ENCODE measurements around the gene C12orf76. TPM values are rescaled to one million over a fixed set of nuclear protein-coding genes. Genes with fewer than 3 reads are reported as not detected.
A peak's percentile ranks its signal among the peaks of the same experiment; 100 is the strongest.

The C12orf76 gene
- total and polyA plus RNA-seq, 2 donors (not counting 1 experiment from before 2014, with no cell fraction given), result 21.5 to 28.5 TPM

- Mint-ChIP-seq H3K27ac (peak overlapping the region; percentile 98), H3K4me1 (peaks cover 72% of the 10 kb centered on the region), H3K4me3 (peak overlapping the region; percentile 90), H3K9me3 (ENCODE audit: insufficient read depth) (no peaks in the 10 kb centered on the region), H3K27me3 (no peaks in the 10 kb centered on the region)
- ATAC-seq (ENCODE audit: low read depth), result no peak
- intact Hi-C loops (cut with micrococcal nuclease), result loop anchor here (2.0 to 10.0 kb wide), 3 partner anchors 114 to 286 kb away; partner anchors contain the start of genes ATP2A2, FAM222A and GLTP
- peaks cover 6 to 10% of the 10 kb centered on the region in 2 experiments for H3K36me3 ChIP-seq (replicated peaks in 1 of 2; ENCODE audit: control extremely low read depth in 1 of 2, control insufficient read depth in 1 of 2, extremely low read depth in 1 of 2, insufficient read depth in 2 of 2, low read length in 1 of 2)
- H3K79me2 ChIP-seq (ENCODE audit: control insufficient read depth, insufficient read depth, low read length), result peaks cover 86% of the 10 kb centered on the region
- H3K4me3 ChIP-seq (ENCODE audit: control extremely low read depth in 1 of 5, extremely low read depth in 1 of 5, insufficient read depth in 1 of 5, low read depth in 2 of 5, low read length in 4 of 5), result peak overlapping the region; percentile 76 to 93 (median 83)
- ChIA-PET POLR2A (interaction anchor here (0.9 to 4.4 kb wide), 2 partner anchors 14 to 38 kb away, joined by 7 to 32 read pairs; no protein-coding TSS in a partner anchor), CTCF (interaction anchor here (0.5 to 6.8 kb wide), 2 partner anchors 14 to 211 kb away, joined by 3 to 46 read pairs; no protein-coding TSS in a partner anchor)
- H3K9me3 ChIP-seq (ENCODE audit: control extremely low read depth in 1 of 3, control insufficient read depth in 2 of 3, insufficient read depth in 1 of 3, low read length in 2 of 3), result no peaks in the 10 kb centered on the region
- H3K4me2 ChIP-seq (replicated peaks; ENCODE audit: low read depth, low read length, poor library complexity, severe bottlenecking), result peak overlapping the region; percentile 84
- H3K27ac ChIP-seq (ENCODE audit: low read length in 2 of 2), result peak overlapping the region; percentile 93 to 97
- WGBS (ENCODE audit: insufficient coverage), result 93% methylated on average over 3 of the region's 9 CpGs
- H3K9ac ChIP-seq (ENCODE audit: low read length), result peak overlapping the region; percentile 78
- TF ChIP-seq, protein P1, sequence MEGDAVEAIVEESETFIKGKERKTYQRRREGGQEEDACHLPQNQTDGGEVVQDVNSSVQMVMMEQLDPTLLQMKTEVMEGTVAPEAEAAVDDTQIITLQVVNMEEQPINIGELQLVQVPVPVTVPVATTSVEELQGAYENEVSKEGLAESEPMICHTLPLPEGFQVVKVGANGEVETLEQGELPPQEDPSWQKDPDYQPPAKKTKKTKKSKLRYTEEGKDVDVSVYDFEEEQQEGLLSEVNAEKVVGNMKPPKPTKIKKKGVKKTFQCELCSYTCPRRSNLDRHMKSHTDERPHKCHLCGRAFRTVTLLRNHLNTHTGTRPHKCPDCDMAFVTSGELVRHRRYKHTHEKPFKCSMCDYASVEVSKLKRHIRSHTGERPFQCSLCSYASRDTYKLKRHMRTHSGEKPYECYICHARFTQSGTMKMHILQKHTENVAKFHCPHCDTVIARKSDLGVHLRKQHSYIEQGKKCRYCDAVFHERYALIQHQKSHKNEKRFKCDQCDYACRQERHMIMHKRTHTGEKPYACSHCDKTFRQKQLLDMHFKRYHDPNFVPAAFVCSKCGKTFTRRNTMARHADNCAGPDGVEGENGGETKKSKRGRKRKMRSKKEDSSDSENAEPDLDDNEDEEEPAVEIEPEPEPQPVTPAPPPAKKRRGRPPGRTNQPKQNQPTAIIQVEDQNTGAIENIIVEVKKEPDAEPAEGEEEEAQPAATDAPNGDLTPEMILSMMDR (IDR thresholded peaks at IDR 0.05), result no peak
- TF ChIP-seq EZH2 (IDR thresholded peaks at IDR 0.05; ENCODE audit: borderline replicate concordance, insufficient read depth, low read depth, low read length, poor library complexity, severe bottlenecking), result no peak
- peaks cover 49 to 65% of the 10 kb centered on the region in 2 donors for H3K4me1 ChIP-seq (ENCODE audit: control insufficient read depth in 2 of 2, insufficient read depth in 2 of 2, low read length in 2 of 2)
- H4K20me1 ChIP-seq (ENCODE audit: control insufficient read depth, insufficient read depth, low read length, poor library complexity, severe bottlenecking), result peaks cover 23% of the 10 kb centered on the region
- H3K27me3 ChIP-seq (replicated peaks in 1 of 4; ENCODE audit: control extremely low read depth in 1 of 4, control insufficient read depth in 3 of 4, insufficient read depth in 4 of 4, low read length in 3 of 4), result no peaks in the 10 kb centered on the region
- peak overlapping the region; percentile 77 for H2AFZ ChIP-seq (ENCODE audit: insufficient read depth, low read depth, low read length, poor library complexity, severe bottlenecking)
- DNase-seq, result no peak
Observed at GRCh38 chr12:109998241-109998903, 50.0 kb downstream of the C12orf76 start.

- intact Hi-C loops (cut with micrococcal nuclease), result loop anchor here (5.0 to 10.0 kb wide), 2 partner anchors 113 to 285 kb away; partner anchors contain the start of genes FAM222A and GLTP
- Histone ChIP-seq H3K27ac (ENCODE audit: low read length in 2 of 2) (no peak overlapping the region), H3K4me1 (ENCODE audit: control insufficient read depth in 2 of 2, insufficient read depth in 2 of 2, low read length in 2 of 2) (peaks cover 46 to 59% of the 10 kb centered on the region in 2 donors), H2AFZ (ENCODE audit: insufficient read depth, low read depth, low read length, poor library complexity, severe bottlenecking) (no peak overlapping the region), H3K36me3 (replicated peaks in 1 of 2; ENCODE audit: control extremely low read depth in 1 of 2, control insufficient read depth in 1 of 2, extremely low read depth in 1 of 2, insufficient read depth in 2 of 2, low read length in 1 of 2) (peaks cover 0 to under 1% of the 10 kb centered on the region in 2 experiments), H3K4me2 (replicated peaks; ENCODE audit: low read depth, low read length, poor library complexity, severe bottlenecking) (peak overlapping the region; percentile 3), H3K9me3 (ENCODE audit: control extremely low read depth in 1 of 3, control insufficient read depth in 2 of 3, insufficient read depth in 1 of 3, low read length in 2 of 3) (no peaks in the 10 kb centered on the region), H4K20me1 (ENCODE audit: control insufficient read depth, insufficient read depth, low read length, poor library complexity, severe bottlenecking) (peaks cover 13% of the 10 kb centered on the region), H3K4me3 (ENCODE audit: control extremely low read depth in 1 of 5, extremely low read depth in 1 of 5, insufficient read depth in 1 of 5, low read depth in 2 of 5, low read length in 4 of 5) (no peak overlapping the region), H3K79me2 (ENCODE audit: control insufficient read depth, insufficient read depth, low read length) (peaks cover 86% of the 10 kb centered on the region), H3K27me3 (replicated peaks in 1 of 4; ENCODE audit: control extremely low read depth in 1 of 4, control insufficient read depth in 3 of 4, insufficient read depth in 4 of 4, low read length in 3 of 4) (no peaks in the 10 kb centered on the region), H3K9ac (ENCODE audit: low read length) (no peak overlapping the region)
- Mint-ChIP-seq H3K4me1 (peaks cover 69% of the 10 kb centered on the region), H3K4me3 (peak overlapping the region; percentile 90), H3K27me3 (no peaks in the 10 kb centered on the region), H3K27ac (peak overlapping the region; percentile 98), H3K9me3 (ENCODE audit: insufficient read depth) (no peaks in the 10 kb centered on the region)
- DNase-seq (no peak), ATAC-seq (ENCODE audit: low read depth) (no peak)
- ChIA-PET POLR2A (no interaction called here), CTCF (interaction anchor here (3.0 kb wide), 1 partner anchor 14 kb away, joined by 7 read pairs; no protein-coding TSS in a partner anchor)
- 0% methylated on average over 1 of the region's 4 CpGs for WGBS (ENCODE audit: insufficient coverage)
- no peak for TF ChIP-seq EZH2 (IDR thresholded peaks at IDR 0.05; ENCODE audit: borderline replicate concordance, insufficient read depth, low read depth, low read length, poor library complexity, severe bottlenecking)
- TF ChIP-seq, protein P1 (IDR thresholded peaks at IDR 0.05), result no peak
Observed at GRCh38 chr12:109997393-109997792, 50.9 kb downstream of the C12orf76 start.

Measured in B cell (primary cell).